NAMALWA (cell line): ENCODE results near the gene C7orf25.
"Not testable (repeated sequence)": the region's sequence is repeated elsewhere in the genome, so short reads cannot be mapped to it uniquely, and the experiment has no call there.

Source experiments
- DNase-seq: peaks from one replicate; pipeline ENCODE4 v3.0.0-alpha.2; 2015; ENCODE audit warnings: low spot score

Gene C7orf25

DNA sequence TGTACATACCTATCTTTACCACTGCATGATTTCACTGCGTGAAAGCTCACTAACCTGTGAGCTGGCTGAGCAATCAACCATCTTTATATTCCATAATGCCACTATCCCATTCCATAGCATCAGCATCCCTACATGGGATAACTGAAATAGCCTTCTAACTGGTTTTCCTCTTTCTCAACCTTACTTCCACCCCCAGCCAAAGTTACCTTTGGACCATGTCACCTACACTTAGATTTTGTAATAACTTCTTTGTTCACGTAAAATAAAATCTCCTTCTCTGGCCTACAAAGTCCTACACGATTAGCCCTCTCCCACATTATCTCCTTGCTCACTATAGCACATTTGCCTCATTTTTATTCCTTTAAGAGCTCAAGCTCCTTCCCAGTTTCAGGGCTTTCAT, 17.6 kb upstream of the C7orf25 start:
- no peak for DNase-seq

DNA sequence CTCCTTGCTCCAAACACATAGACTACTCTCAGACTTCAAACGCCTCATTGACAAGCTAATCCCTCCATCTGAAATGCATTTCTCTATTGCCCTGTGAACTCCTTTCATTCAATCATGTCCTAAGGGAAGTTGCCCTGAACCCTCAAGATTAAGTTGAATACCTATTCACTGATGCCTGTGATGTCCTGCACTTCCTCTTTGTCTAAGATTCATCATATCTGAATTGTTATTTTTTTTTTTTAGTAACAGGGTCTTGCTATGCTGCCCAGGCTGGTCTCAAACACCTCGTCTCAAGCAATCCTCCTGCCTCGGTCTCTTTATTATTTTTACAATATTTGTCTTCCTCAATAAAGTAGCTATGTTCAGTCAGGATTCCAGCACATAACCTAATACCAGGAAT, 16.9 kb upstream of the C7orf25 start:
- DNase-seq, result no peak

DNA sequence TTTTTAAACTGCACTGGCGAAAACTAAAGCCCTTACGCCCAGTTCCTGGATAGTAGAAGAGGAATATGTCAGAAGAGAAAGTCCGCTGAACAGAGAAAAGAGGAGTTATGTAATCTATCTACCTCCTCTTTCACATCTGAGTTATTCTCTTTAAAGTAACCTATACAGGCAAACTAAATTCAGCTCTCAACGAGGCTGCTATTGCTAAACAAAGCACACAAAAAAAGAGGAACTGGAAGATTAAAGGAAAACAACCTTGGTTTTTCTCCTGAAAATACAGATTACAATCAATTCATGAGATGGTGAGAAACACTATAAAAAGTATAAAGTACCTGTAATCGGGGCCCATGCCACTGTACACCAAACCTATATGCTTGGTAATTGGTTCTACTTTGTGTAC, 14.3 kb upstream of the C7orf25 start:
- DNase-seq, result no peak

DNA sequence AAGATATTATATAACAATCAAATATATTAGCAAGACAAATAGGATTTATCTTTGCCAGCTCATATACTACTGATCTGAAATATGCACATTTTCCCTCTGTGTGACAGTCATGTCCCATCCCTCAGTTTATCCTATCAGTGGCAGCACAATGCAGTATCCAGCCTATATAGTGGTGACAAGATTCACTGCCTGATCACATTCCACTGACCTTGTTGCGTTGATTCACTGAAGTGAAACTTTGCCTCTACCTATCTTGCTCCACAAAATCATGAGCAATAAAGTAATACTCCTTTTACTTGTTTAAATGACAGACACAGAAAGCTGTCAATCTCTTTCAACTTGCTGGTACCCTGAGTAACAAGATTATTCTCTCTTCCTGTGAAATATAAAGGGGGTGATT, 13.8 kb upstream of the C7orf25 start:
- no peak for DNase-seq

GRCh38 chr7:42924223-42924838, 12.5 kb upstream of the C7orf25 start:
- no peak for DNase-seq

- DNase-seq, result no peak
Measured at GRCh38 chr7:42922017-42922753, 10.3 kb upstream of the C7orf25 start.

DNA sequence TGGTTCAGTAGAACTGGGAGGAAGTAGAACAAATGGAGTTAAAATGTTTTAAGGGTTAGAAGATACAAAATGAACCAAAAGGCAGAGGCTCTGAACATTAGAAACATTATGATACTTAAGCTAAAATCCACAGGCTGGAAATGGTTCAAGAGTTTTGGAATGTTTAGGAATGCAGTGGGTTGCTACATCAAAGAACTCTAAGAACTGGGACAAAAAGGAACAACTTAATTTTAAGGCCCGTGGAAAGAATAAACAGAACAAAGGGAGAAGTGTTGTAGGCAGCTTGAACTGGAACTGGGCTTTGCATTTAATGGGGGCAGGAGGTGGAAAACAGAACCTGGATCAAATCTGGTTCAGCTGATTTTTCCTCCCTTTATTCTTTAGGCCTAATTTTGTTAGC, 3.5 kb upstream of the C7orf25 start:
- DNase-seq, result no peak

DNA sequence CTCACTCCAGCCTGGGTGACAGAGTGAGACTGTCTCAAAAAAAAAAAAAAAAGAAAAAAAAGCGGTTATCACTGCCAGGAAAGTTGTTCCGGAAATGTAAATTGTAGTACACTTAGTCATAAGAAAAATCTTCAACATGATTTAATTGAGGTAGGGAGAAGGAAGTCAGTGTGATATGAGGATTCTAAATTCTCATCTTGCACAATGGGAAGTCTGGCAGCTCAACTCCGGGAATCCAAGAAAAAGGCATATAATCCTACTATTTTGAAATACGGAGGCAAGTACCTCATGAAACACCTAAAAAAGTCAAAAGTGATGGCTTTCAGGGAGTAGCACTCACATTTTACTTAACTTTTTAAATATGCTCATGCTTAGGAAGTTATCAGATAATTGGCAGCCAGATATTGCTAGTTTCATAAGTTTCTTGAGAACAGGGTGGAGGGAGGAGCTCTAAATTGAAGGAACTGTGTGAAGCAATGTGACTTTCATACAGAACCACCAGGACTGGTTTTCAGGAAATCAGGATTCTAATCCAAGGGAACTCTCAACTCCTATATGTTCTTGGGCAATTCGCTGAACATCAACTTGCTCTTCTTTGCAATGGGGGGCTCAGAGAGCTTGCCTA, 2.7 kb upstream of the C7orf25 start:
- no peak for DNase-seq

DNA sequence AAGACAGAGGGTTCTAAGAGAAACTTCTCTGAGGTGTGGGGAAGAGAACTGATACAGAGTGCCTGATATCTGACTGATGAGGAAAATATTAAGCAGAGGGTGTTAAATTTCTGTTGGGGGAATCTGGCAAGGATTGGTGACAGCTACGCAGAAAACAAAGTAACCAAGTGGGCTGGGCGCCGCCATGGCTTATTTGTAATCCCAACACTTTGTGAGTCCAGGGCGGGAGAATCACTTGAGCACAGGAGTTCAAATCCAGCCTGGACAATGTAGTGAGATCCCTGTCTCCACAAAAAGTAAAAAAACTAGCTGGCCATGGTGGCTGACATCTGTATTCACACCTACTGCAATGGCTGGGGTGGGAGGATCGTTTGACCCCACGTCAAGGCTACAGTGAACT, 2.1 kb upstream of the C7orf25 start:
- DNase-seq, result no peak

GRCh38 chr7:42913591-42913990, 1.7 kb upstream of the C7orf25 start:
- DNase-seq, result no peak

DNA sequence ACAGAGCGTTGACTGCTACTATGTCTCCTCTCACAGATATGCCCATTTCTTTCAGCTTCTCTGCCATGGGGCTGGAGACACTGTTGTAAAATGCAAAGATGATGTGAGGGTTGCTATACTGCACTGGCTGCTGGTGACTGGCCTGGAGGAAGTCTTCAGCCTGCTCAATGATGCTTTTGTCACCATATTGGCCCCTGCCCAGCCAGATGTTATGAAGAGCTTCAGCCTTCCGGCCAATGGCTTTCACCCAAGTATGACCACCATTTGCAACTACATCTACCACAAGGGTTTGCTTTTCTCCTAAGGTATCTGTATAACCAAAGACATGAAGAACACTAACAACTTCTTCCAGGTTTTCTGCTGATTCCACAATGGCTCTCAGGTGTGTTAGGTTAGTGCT, 1.6 kb downstream of the C7orf25 start:
- no peak for DNase-seq

GRCh38 chr7:42907316-42907715, 4.6 kb downstream of the C7orf25 start:
- DNase-seq, result no peak

DNA sequence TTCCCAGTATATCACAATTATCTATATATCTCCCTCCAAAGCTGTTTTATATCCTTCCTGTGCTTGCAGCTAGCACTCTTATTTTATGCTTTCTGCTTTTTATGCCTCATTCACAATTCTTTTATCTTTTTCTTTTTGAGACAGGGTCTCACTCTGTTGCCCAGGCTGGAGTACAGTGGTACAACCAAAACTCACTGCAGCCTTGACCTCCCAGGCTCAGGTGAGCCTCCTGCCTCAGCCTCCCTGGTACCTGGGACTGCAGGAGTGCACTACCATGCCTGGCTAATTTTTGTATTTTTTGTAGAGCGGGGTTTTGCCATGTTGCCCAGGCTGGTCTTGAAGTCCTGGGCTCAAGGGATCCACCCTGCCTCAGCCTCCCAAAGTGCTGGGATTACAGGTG, 5.7 kb downstream of the C7orf25 start:
- no peak for DNase-seq

DNA sequence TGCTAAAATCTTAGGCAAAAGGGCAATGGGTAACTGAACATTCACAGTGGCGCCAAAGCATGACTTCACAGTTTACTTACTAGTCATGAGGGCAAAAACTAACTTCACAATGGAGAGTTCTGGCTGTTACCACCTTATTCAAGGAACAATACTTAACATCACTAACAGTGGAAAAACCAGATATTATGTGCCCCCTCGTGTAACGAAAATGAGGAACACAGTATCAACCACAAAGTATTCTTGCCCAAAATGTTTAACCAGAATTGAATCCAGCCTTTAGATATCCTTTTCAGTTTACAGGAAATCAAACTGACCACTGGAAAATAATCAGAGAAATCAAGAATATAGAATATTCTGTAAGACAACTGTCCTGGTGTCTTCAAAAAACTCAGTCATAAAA, 9.5 kb downstream of the C7orf25 start:
- no peak for DNase-seq

GRCh38 chr7:42900842-42901241, 11.0 kb downstream of the C7orf25 start:
- no peak for DNase-seq

- no peak for DNase-seq
Measured at GRCh38 chr7:42893346-42894240, 18.3 kb downstream of the C7orf25 start.

DNA sequence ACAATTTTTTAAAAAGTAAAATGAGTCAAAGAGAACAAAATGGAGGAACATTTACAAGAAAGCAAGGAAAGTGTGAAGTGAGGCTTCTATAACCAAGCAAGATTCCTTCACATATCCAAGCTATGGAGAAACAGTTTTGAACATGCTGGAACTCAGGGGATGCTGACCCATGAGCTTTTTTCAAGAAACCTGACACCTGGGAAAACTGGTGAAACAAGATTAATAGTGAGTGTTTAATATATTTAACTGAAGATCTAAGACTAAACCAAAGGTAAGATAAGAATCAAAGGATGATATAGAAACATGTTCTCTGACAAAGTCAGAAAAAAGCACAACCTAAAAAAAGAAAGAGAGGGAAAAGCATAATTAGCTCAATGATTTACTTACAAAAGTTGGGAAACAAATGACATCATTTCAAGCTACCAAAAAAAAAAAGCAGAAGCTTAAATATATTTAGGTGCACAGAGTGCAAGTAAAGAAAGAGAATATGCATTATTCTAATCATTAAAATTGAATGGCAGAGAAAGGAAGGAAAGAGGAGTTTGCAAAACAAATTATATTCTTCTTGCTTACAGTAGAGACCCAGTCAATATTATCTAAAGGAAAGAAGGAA, 24.9 kb downstream of the C7orf25 start:
- no peak for DNase-seq

DNA sequence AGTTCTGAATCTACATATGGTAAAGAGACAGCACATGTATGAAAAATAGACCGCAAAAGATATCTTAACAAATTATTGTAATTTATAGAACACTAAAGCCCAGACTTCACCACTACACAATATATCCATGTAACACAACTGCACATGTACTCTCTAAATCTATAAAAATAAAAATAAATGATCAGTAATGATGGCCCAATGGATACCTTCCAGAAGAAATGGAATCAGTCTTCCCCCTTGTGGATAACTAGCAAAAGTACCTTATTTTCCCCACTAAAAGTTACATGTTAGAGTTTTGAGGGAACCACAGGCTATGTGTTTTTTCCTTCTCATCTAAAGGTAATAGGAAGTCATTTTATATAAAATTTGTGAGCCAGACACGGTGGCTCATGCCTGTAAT, 25.7 kb downstream of the C7orf25 start:
- peak; percentile 43 for DNase-seq

DNA sequence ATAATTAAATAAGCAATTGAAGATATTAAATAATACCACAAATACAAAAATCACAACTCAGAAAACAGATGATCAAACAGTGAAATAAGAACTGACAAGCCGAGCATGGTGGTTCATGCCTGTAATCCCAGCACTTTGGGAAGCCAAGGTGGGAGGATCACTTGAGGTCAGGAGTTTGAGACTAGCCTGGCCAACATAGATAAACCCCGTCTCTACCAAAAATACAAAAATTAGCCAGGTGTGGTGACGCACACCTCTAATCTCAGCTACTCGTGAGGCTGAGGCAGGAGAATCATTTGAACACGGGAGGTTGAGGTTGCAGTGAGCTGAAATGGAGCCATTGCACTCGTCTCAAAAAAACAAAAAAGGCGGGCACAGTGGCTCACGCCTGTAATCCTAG, 26.7 kb downstream of the C7orf25 start:
- not testable (repeated sequence) for DNase-seq

GRCh38 chr7:42883950-42884349, 27.9 kb downstream of the C7orf25 start:
- DNase-seq, result peak; percentile 67

DNA sequence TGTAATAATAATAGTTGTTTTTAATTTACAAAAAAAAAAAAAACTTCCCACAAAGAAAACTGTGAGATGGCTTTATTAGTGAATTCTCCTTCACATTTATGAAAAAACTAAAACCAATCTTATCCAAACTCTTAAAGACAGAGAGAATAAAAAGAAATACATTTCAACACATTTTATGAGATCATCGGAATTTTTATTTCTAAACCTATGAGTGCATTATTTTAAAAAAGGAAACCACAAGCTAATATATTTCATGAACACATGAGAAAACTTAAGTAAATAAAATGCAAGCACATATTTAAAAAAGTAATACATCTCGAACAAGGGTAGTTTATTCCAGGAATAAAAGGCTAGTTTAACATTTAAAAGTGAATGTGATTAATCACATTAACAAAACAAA, 31.5 kb downstream of the C7orf25 start:
- no peak for DNase-seq

DNA sequence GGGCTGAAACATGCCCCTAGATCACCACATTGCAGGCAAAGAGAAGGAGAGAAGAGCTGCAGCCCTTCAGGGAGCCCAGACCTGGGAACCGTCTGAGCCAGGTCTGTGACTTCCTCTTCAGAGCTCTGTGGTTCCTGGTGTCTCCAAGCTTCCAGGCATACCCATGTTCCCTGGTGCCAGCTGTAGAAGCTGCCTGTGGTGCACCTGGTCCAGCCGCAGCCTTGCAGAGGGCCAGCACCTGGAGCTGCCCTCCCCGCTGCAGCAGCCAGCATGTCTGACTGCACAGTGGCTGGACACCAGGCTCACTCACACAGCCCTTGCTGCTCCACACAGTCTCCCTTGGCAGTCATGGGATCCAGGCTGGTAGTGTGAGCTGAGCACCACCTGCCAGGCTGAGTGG, 33.6 kb downstream of the C7orf25 start:
- no peak for DNase-seq
